Activated T-cell treated with anti-CD3 and anti-CD28 coated beads, Interleukin-2, amount 50 U/mL, for 4 hours (primary cell): ENCODE measurements around the gene NCAM2. TPM values are rescaled to one million over a fixed set of nuclear protein-coding genes. Genes with fewer than 3 reads are reported as not detected.

Source experiments
- ATAC-seq, 2 donors: fragments of 200-7000 bp; cut with Tn5 transposase; one replicate each; pipeline ENCODE4 v1.10.0; 2021
- DNase-seq: peaks from one replicate; pipeline ENCODE4 v3.0.0-alpha.2; 2020
- H3K27me3 Mint-ChIP-seq: one replicate; pipeline ENCODE4 v1.8.0; 2021; ENCODE audit warnings: low read depth, mixed read lengths
- H3K36me3 Mint-ChIP-seq: one replicate; pipeline ENCODE4 v1.8.0; 2022; ENCODE audit warnings: mixed read lengths; ENCODE audit not compliant: insufficient read depth
- H3K4me1 Mint-ChIP-seq: one replicate; pipeline ENCODE4 v1.8.0; 2021; ENCODE audit warnings: low read depth, mixed read lengths
- H3K4me3 Mint-ChIP-seq: one replicate; pipeline ENCODE4 v1.8.0; 2021; ENCODE audit warnings: mild to moderate bottlenecking, moderate library complexity, mixed read lengths
- H3K9me3 Mint-ChIP-seq: one replicate; pipeline ENCODE4 v1.8.0; 2021; ENCODE audit warnings: mixed read lengths
- total RNA-seq, 3 donors: library from RNA; stranded (reverse); gene quantifications; one replicate each; pipeline ENCODE4 v1.2.1, GENCODE V29; 2021

Gene NCAM2
- total RNA-seq, 3 donors from 2014 or later, result not detected

DNA sequence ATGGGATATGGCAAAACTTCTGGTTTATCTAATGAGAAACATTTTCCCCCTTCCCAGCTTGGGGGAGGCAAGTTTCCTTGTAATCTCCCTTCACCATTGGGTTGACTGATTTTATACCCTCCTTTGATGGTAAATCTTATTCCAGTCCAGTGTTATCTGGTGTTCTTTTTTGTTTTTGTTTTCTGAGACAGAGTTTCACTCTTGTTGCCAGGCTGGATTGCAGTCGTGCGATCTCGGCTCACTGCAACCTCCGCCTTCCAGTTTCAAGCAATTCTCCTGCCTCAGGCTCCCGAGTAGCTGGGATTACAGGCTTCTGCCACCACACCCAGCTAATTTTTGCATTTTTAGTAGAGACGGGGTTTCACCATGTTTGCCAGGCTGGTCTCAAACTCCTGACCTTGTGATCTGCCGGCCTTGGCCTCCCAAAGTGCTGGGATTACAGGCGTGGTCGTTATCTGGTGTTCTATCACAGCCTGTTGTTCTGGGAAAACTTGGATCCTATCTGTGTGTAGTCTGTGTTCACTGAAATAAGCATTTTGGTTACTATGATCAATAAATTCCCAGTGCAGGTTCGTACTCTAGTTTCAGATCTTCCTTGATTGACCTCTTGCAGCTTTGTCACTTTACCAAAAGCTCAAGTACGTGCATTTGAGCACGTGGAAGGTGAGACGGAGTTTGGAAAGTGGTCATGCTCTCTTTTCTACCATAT is 281.1 kb downstream of the NCAM2 start:
- Mint-ChIP-seq H3K27me3 (no peaks in the 10 kb centered on the region), H3K4me3 (no peak overlapping the region), H3K4me1 (no peaks in the 10 kb centered on the region), H3K36me3 (no peaks in the 10 kb centered on the region), H3K9me3 (no peaks in the 10 kb centered on the region)
- ATAC-seq (no peak), DNase-seq (no peak)

GRCh38 chr21:21283810-21284209 is 285.6 kb downstream of the NCAM2 start:
- H3K36me3 Mint-ChIP-seq, result no peaks in the 10 kb centered on the region
- H3K4me3 Mint-ChIP-seq, result no peak overlapping the region
- no peak for ATAC-seq
- no peaks in the 10 kb centered on the region for H3K4me1 Mint-ChIP-seq
- H3K9me3 Mint-ChIP-seq, result no peaks in the 10 kb centered on the region
- no peak for DNase-seq
- H3K27me3 Mint-ChIP-seq, result no peaks in the 10 kb centered on the region

DNA sequence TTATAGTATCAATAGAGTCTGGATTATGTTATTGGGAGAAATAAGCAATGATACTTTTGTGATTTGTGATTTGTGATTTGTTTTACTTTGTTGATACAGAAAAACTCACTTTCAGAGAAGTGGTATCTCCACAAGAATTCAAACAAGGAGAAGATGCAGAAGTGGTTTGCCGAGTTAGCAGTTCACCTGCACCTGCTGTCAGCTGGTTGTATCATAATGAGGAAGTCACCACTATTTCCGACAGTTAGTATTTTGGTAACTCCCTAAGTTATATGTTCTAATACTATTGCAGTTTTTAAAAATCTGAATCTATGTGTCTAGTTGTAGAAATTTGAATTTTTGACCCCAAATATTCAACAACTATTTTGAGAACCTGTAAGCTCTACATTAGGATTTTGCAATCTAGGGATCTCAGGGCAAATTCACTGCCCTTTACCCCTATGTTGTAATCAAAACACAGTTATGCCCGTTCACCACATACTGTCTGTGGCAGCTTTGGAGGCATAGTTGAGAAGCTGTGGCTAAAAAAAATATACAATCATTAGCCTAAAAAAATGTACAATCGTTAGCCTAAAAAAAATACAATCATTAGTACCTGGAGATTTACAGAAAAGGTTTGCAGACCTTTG is 288.1 kb downstream of the NCAM2 start:
- peaks cover 8% of the 10 kb centered on the region for H3K9me3 Mint-ChIP-seq
- ATAC-seq, result no peak
- H3K4me3 Mint-ChIP-seq, result no peak overlapping the region
- DNase-seq, result no peak
- H3K36me3 Mint-ChIP-seq, result no peaks in the 10 kb centered on the region
- H3K4me1 Mint-ChIP-seq, result no peaks in the 10 kb centered on the region
- no peaks in the 10 kb centered on the region for H3K27me3 Mint-ChIP-seq

DNA sequence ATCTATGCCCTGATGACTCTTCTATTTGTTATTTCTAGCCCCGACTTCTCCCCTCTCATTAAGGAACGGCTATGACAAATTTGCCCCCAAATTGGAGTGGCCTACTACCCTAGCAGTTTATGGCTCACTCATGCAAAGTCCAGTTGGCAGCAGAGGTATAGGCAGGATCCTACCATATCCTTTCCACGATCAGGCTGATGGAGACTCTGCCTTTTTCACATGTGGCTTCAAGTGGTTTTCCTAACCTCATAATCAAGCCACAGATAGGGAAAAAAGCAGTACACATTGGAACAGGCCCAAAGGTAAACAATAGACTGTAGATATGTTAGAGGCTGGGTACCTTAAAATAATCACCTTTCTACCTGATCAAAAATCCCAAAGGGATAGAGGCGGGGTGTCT is 292.5 kb downstream of the NCAM2 start:
- no peaks in the 10 kb centered on the region for H3K4me1 Mint-ChIP-seq
- peaks cover 12% of the 10 kb centered on the region for H3K9me3 Mint-ChIP-seq
- H3K27me3 Mint-ChIP-seq, result no peaks in the 10 kb centered on the region
- no peaks in the 10 kb centered on the region for H3K36me3 Mint-ChIP-seq
- H3K4me3 Mint-ChIP-seq, result no peak overlapping the region
- ATAC-seq (no peak), DNase-seq (no peak)

GRCh38 chr21:21291883-21292569 is 293.8 kb downstream of the NCAM2 start:
- Mint-ChIP-seq H3K36me3 (no peaks in the 10 kb centered on the region), H3K27me3 (no peaks in the 10 kb centered on the region), H3K4me3 (no peak overlapping the region), H3K9me3 (peaks cover 16% of the 10 kb centered on the region), H3K4me1 (no peaks in the 10 kb centered on the region)
- DNase-seq (no peak), ATAC-seq (no peak)

GRCh38 chr21:21295303-21295702 is 297.1 kb downstream of the NCAM2 start:
- no peaks in the 10 kb centered on the region for H3K36me3 Mint-ChIP-seq
- DNase-seq (no peak), ATAC-seq (no peak)
- no peaks in the 10 kb centered on the region for H3K27me3 Mint-ChIP-seq
- H3K4me3 Mint-ChIP-seq, result no peak overlapping the region
- no peaks in the 10 kb centered on the region for H3K4me1 Mint-ChIP-seq
- H3K9me3 Mint-ChIP-seq, result peaks cover 15% of the 10 kb centered on the region

- H3K4me3 Mint-ChIP-seq, result no peak overlapping the region
- no peaks in the 10 kb centered on the region for H3K36me3 Mint-ChIP-seq
- DNase-seq (no peak), ATAC-seq (no peak)
- H3K4me1 Mint-ChIP-seq, result no peaks in the 10 kb centered on the region
- no peaks in the 10 kb centered on the region for H3K27me3 Mint-ChIP-seq
- H3K9me3 Mint-ChIP-seq, result peaks cover 15% of the 10 kb centered on the region
Observed at GRCh38 chr21:21297211-21297610, 299.0 kb downstream of the NCAM2 start.

DNA sequence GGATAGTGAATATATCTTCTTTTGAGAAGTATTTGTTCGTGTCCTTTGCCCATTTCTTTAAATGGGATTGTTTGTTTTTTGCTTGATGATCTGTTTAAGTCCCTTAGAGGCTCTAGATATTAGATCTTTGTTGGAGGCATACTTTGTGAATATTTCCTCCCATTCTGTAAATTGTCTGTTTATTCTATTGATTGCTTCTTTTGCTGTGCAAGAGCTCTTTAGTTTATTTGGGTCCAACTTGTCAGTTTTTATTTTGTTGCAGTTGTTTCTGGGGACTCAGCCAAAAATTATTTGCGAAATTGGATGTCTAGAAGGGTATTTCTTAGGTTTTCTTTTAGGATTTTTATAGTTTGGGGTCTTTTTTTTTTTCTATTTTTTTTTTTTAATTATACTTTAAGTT is 302.8 kb downstream of the NCAM2 start:
- no peak for ATAC-seq
- no peaks in the 10 kb centered on the region for H3K4me1 Mint-ChIP-seq
- peaks cover 11% of the 10 kb centered on the region for H3K9me3 Mint-ChIP-seq
- H3K27me3 Mint-ChIP-seq, result no peaks in the 10 kb centered on the region
- no peak overlapping the region for H3K4me3 Mint-ChIP-seq
- H3K36me3 Mint-ChIP-seq, result no peaks in the 10 kb centered on the region
- no peak for DNase-seq

DNA sequence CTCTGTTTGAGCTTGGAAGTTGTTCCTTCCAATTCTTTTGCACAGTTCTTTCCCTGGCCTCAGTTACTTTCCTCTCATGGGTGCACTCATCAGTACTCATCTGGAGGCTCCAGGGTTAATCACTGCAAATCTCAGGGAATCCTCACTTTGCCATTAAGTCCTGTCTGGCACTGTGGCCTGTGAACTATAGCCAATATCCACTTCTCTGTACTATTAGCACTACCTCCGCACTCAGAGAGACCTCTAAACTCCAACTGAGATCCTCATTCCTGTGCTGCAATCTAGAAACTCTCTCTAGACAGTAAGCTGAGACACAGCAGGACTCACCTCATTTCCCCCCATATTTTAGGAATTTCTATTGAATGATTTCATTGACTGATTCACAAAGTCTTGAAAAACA is 311.3 kb downstream of the NCAM2 start:
- no peaks in the 10 kb centered on the region for H3K4me1 Mint-ChIP-seq
- no peak overlapping the region for H3K4me3 Mint-ChIP-seq
- DNase-seq (no peak), ATAC-seq (no peak)
- H3K9me3 Mint-ChIP-seq, result peaks cover 11% of the 10 kb centered on the region
- no peaks in the 10 kb centered on the region for H3K36me3 Mint-ChIP-seq
- no peaks in the 10 kb centered on the region for H3K27me3 Mint-ChIP-seq

DNA sequence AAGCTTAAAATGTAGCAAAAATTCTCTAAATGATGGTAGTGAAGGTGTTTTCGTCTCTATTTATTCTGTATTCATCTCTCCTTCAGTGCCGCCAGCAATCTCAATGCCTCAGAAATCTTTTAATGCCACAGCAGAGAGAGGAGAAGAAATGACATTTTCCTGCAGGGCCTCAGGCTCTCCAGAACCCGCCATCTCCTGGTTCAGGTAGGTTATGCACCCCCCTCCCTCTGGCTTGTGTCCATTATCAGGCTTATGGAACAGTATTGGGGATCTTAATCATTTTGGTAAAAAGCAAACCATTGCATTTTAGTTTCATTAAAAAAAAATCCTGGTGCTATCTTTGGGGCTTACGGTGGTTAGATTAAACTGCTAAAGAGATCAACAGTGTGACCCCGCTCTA is 326.1 kb downstream of the NCAM2 start:
- Mint-ChIP-seq H3K4me3 (no peak overlapping the region), H3K9me3 (peaks cover 17% of the 10 kb centered on the region), H3K27me3 (no peaks in the 10 kb centered on the region), H3K4me1 (no peaks in the 10 kb centered on the region), H3K36me3 (no peaks in the 10 kb centered on the region)
- ATAC-seq (no peak), DNase-seq (no peak)

GRCh38 chr21:21332492-21332891 is 334.3 kb downstream of the NCAM2 start:
- Mint-ChIP-seq H3K4me3 (no peak overlapping the region), H3K9me3 (peaks cover 1% of the 10 kb centered on the region), H3K36me3 (no peaks in the 10 kb centered on the region), H3K4me1 (no peaks in the 10 kb centered on the region), H3K27me3 (no peaks in the 10 kb centered on the region)
- DNase-seq (no peak), ATAC-seq (no peak)

- Mint-ChIP-seq H3K36me3 (no peaks in the 10 kb centered on the region), H3K9me3 (peaks cover 16% of the 10 kb centered on the region), H3K4me3 (no peak overlapping the region), H3K4me1 (no peaks in the 10 kb centered on the region), H3K27me3 (no peaks in the 10 kb centered on the region)
- ATAC-seq (no peak), DNase-seq (no peak)
Observed at GRCh38 chr21:21341041-21341440, 342.8 kb downstream of the NCAM2 start.

DNA sequence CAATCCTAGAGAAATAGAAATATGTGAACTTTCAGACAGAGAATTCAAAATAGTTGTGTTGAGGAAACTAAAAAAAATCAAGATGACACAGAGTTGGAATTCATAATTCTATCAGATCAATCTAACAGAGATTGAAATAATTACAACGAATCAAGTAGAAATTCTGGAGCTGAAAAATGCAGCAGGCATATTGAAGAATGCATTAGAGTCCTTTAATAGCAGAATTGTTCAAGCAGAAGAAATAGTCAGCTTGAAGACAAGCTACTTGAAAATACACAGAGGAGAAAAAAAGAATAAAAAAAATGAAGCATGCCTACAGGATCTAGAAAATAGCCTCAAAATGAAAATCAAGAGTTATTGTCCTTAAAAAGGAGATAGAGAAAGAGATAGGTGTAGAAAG is 347.1 kb downstream of the NCAM2 start:
- no peak for ATAC-seq
- Mint-ChIP-seq H3K9me3 (peaks cover 24% of the 10 kb centered on the region), H3K36me3 (no peaks in the 10 kb centered on the region), H3K4me1 (no peaks in the 10 kb centered on the region), H3K4me3 (no peak overlapping the region), H3K27me3 (no peaks in the 10 kb centered on the region)
- DNase-seq, result no peak

DNA sequence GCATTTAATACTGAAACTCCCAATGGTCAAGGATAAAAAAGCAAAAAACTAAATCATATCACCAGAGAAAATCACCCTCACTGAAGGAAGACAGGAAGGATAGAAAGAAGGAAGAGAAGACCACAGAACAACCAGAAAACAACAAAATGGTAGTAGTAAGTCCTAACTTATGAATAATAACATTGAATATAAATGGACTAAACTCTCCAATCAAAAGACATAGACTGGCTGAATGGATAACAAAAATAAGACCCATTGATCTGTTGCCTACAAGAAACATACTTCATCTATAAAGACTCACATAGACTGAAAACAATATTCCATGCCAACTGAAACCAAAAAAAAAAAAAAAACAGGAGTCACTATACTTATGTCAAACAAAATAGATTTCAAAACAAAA is 347.7 kb downstream of the NCAM2 start:
- H3K4me3 Mint-ChIP-seq, result no peak overlapping the region
- ATAC-seq, result no peak
- no peak for DNase-seq
- no peaks in the 10 kb centered on the region for H3K27me3 Mint-ChIP-seq
- H3K4me1 Mint-ChIP-seq, result no peaks in the 10 kb centered on the region
- peaks cover 24% of the 10 kb centered on the region for H3K9me3 Mint-ChIP-seq
- no peaks in the 10 kb centered on the region for H3K36me3 Mint-ChIP-seq

- no peak overlapping the region for H3K4me3 Mint-ChIP-seq
- H3K4me1 Mint-ChIP-seq, result no peaks in the 10 kb centered on the region
- H3K9me3 Mint-ChIP-seq, result peaks cover 9% of the 10 kb centered on the region
- H3K36me3 Mint-ChIP-seq, result no peaks in the 10 kb centered on the region
- no peaks in the 10 kb centered on the region for H3K27me3 Mint-ChIP-seq
- no peak for DNase-seq
- no peak for ATAC-seq
Observed at GRCh38 chr21:21366277-21366676, 368.1 kb downstream of the NCAM2 start.
